Stimulated activated CD8-positive, alpha-beta memory T cell treated with anti-CD3 and anti-CD28 coated beads, Interleukin-7, amount 100 ng/mL, for 1 hour (primary cell): ENCODE data around the gene EIF4B.

ENCODE experiments used
- DNase-seq, 2 donors: peaks; one replicate each; pipeline ENCODE4 v3.0.0-alpha.2; 2020; ENCODE audit warnings: low read depth in 2 of 2

Gene EIF4B

GRCh38 chr12:53057816-53058500 lies 51.7 kb downstream of the EIF4B start:
- no peak for DNase-seq

- no peak for DNase-seq
Observed at GRCh38 chr12:53058674-53059433, 52.6 kb downstream of the EIF4B start.

GRCh38 chr12:53059434-53060063 lies 53.3 kb downstream of the EIF4B start:
- no peak for DNase-seq

GRCh38 chr12:53060064-53060720 lies 53.9 kb downstream of the EIF4B start:
- no peak for DNase-seq

- DNase-seq, result no peak
Observed at GRCh38 chr12:53060721-53061276, 54.5 kb downstream of the EIF4B start.

GRCh38 chr12:53061404-53062010 lies 55.3 kb downstream of the EIF4B start:
- DNase-seq, result no peak

- DNase-seq, result no peak
Observed at GRCh38 chr12:53062011-53062961, 56.0 kb downstream of the EIF4B start.

GRCh38 chr12:53062977-53063707 lies 56.9 kb downstream of the EIF4B start:
- DNase-seq, result no peak

- DNase-seq, result no peak
Observed at GRCh38 chr12:53063708-53064612, 57.7 kb downstream of the EIF4B start.

GRCh38 chr12:53064613-53065436 lies 58.6 kb downstream of the EIF4B start:
- no peak for DNase-seq

GRCh38 chr12:53065470-53065869 lies 59.2 kb downstream of the EIF4B start:
- DNase-seq, result no peak

GRCh38 chr12:53065975-53066931 lies 60.0 kb downstream of the EIF4B start:
- DNase-seq, result peak; percentile 44 to 55

GRCh38 chr12:53067074-53067992 lies 61.1 kb downstream of the EIF4B start:
- no peak for DNase-seq

GRCh38 chr12:53067993-53068770 lies 61.9 kb downstream of the EIF4B start:
- no peak for DNase-seq
